Muscle of leg (tissue), 11 donors: Measurements from ENCODE around the gene TENM4. TPM values are rescaled to one million over a fixed set of nuclear protein-coding genes. Genes with fewer than 3 reads are reported as not detected.

Source experiments
- DNase-seq: peaks from one replicate; pipeline ENCODE4 v3.0.0; 2013
- H3K27ac ChIP-seq: one replicate; pipeline ENCODE4 v1.5.1; 2013; ENCODE audit warnings: mild to moderate bottlenecking, low read length, control low read depth
- H3K27me3 ChIP-seq: one replicate; pipeline ENCODE4 v1.6.1; 2013; ENCODE audit warnings: low read length; ENCODE audit not compliant: control insufficient read depth, insufficient read depth
- H3K36me3 ChIP-seq: one replicate; pipeline ENCODE4 v1.6.1; 2013; ENCODE audit warnings: low read length; ENCODE audit not compliant: control insufficient read depth, insufficient read depth
- H3K4me1 ChIP-seq: one replicate; pipeline ENCODE4 v1.6.1; 2013; ENCODE audit warnings: low read length; ENCODE audit not compliant: control insufficient read depth, insufficient read depth
- H3K4me3 ChIP-seq: one replicate; pipeline ENCODE4 v1.5.1; 2013; ENCODE audit warnings: low read length, control low read depth
- H3K9me3 ChIP-seq: replicated peaks from 2 replicates; pipeline ENCODE4 v1.6.1; 2013; ENCODE audit warnings: low read depth, low read length; ENCODE audit not compliant: control insufficient read depth
- WGBS: methylation state at CpG from one replicate; pipeline ENCODE4 v1.1.5; 2013; ENCODE audit warnings: missing lambda C conversion rate; ENCODE audit not compliant: insufficient coverage; 5-methylcytosine and 5-hydroxymethylcytosine counted together
- polyA plus RNA-seq, 8 donors: library from polyadenylated mRNA; unstranded; fragments of 120-200 nt; gene quantifications; one replicate each; pipeline versions ENCODE4 v1.2.1 to v1.2.3, GENCODE V29; 2013; ENCODE audit warnings: inconsistent platforms in 1 of 8, low replicate concordance in 1 of 8; ENCODE audit not compliant: insufficient read length in 8 of 8, insufficient read depth in 1 of 8
- total RNA-seq: library from RNA; stranded (reverse); fragments of 120-200 nt; gene quantifications from one replicate; pipeline ENCODE4 v1.2.4, GENCODE V29; 2013

The TENM4 gene
- total and polyA plus RNA-seq, 9 donors, result 4.6 to 13.8 (median 10.3) TPM

DNA sequence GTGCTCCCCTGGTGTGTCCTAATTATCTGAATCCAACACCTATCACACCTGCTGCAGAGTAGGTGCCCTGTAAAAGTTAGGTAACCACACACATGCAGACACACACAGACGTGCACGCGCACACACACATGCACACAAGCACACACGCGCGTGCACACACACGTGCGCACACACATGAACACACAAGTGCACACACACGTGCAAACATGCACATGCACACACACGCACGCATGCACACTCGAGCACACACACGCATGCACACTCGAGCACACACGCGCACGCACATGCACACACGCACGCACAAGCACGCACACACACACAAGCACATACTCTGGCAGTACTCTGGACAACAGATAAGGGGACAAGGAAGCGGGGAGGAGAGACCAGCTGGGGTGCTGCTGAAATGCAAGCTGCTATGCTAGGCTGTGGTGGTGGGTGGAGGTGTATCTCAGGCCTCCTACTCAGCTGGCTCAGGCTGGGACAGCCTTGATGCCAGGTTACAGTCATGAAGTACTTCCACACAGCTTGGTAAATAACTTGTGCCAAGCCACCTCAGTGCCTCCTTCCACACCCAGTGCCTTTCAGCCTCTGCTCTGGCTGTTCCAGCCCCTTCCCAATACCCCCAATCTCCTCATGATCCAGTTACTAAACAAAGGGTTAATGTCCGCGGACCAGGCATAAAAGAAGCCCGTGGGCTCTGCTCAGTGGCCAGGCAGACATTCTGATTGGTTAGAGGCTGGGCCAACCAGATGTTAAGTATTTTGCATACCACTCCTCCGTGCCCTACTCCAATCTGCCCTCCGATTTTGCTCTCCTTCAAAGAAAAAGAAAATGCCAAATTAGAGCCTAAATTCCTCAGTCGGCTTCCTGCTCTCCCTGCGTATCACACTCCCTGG lies 374.1 kb downstream of the TENM4 start:
- Histone ChIP-seq H3K4me1 (peaks cover 19% of the 10 kb centered on the region), H3K9me3 (no peaks in the 10 kb centered on the region), H3K4me3 (no peak overlapping the region), H3K27me3 (no peaks in the 10 kb centered on the region), H3K27ac (no peak overlapping the region), H3K36me3 (peaks cover 5% of the 10 kb centered on the region)
- WGBS, result 57% methylated on average over 14 of the region's 28 CpGs
- no peak for DNase-seq

DNA sequence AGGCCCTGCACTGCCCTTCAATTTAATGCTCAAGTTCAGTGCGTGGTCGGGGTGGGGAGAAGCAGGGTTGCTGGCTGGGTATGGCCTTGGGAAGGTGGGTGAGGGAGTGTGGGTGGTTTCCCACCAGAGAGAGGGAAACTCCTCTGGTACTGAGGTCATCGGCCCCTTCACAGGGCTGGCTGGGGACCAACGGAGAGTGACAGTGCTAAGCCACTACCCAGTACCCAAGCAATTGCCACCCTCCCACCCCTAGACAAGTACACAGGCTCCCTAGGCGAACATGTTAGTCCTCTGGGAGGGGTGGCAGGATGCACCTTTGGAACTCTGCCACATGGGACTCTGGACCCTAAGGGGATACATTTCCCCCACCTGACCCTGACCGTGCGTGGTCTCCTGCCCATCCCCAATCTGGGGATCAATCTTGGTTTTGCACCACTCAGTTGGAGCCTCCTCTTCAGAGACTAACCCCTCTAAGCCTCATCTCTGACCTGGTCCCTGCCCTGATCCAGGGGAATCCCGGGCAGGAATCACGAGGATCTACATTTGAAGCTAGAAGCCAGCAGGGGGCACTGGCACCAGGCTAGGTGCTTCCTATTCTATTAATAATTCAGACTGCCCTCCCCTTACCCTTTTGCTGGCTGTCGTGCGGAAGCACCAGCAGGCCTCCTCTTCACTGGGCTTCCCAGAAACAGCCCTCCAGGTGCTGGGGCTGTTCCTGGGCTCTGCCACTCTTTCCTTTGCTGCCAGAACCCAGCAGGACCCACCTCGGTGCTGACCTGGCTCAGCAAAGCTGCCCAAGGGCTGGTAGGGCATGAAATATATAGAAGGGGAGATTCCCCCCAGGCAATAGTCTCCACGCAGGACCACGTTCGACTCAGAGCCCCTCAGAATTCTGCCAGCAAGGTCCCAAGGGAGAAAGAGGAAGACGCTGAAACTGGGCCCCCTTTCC lies 377.7 kb downstream of the TENM4 start:
- Histone ChIP-seq H3K9me3 (no peaks in the 10 kb centered on the region), H3K27me3 (no peaks in the 10 kb centered on the region), H3K36me3 (peaks cover under 1% of the 10 kb centered on the region), H3K27ac (no peak overlapping the region), H3K4me3 (no peak overlapping the region), H3K4me1 (peaks cover 11% of the 10 kb centered on the region)
- 51% methylated on average over 5 of the region's 16 CpGs for WGBS
- DNase-seq, result no peak

DNA sequence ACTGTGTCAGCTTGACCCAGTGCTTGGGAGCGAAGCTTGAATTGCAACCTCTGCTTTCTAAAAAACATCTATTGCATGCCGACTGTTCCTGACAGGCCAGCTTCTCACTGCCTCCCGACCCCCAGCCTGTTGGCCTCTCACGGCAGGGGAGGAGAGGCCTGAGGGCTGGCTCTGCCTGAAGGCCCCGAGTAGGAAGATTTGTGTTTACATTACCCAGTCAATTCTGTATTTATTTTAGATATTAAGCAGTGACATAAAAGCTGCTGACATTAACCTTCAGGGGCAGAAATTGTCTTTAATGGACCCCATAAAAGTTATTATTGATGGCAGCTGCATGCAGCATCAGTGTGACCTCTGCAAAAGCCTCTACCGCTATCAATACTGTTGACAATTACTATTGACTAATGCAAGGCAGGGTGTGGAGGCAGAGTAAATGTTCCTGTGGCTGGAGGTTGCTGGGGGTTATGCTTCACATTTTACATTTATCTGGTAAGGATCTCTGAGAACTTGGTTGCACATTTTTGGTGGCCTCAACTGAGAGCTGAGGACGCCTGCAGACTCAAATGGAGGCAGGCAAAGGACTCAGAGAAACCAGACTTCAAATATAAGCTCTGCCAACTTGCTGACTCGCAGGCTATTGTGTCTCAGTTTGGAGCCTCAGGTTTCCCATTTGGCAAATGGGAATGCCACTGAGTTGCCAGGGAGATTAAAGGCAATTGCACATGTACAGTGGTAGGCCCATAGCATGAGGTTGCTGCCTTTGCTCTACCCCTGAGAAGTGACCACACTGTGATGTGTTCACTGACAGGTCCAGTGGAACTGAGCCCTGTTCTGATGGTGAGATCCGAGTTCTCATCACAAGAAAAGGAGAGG lies 380.5 kb downstream of the TENM4 start:
- 77% methylated on average over 3 of the region's 9 CpGs for WGBS
- no peak overlapping the region for H3K4me3 ChIP-seq
- DNase-seq, result no peak
- peaks cover 9% of the 10 kb centered on the region for H3K4me1 ChIP-seq
- no peaks in the 10 kb centered on the region for H3K36me3 ChIP-seq
- no peak overlapping the region for H3K27ac ChIP-seq
- H3K27me3 ChIP-seq, result peaks cover 2% of the 10 kb centered on the region
- H3K9me3 ChIP-seq, result no peaks in the 10 kb centered on the region

DNA sequence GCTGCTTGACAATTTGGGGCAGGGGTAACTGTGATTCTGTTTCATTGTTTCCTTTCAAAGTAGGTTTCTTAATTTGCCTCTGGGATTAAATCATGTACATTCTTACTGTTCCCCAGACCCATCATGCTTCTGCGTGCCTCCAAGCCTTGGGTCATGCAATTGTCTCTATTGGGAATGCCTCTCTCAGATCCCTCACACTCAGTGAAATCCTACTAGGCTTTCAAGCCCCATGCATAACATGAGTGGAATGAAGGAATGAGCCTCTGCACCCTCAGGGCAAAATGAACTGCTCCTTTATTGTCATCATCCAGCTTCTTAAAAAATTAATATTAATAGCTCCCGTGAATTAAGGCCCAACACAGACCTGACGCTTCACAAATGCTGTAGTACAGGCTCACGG lies 381.7 kb downstream of the TENM4 start:
- peaks cover 9% of the 10 kb centered on the region for H3K4me1 ChIP-seq
- no peak overlapping the region for H3K27ac ChIP-seq
- WGBS, result 100% methylated on average over 1 of the region's 4 CpGs
- DNase-seq, result no peak
- peaks cover 2% of the 10 kb centered on the region for H3K27me3 ChIP-seq
- H3K36me3 ChIP-seq, result no peaks in the 10 kb centered on the region
- no peak overlapping the region for H3K4me3 ChIP-seq
- H3K9me3 ChIP-seq, result no peaks in the 10 kb centered on the region

DNA sequence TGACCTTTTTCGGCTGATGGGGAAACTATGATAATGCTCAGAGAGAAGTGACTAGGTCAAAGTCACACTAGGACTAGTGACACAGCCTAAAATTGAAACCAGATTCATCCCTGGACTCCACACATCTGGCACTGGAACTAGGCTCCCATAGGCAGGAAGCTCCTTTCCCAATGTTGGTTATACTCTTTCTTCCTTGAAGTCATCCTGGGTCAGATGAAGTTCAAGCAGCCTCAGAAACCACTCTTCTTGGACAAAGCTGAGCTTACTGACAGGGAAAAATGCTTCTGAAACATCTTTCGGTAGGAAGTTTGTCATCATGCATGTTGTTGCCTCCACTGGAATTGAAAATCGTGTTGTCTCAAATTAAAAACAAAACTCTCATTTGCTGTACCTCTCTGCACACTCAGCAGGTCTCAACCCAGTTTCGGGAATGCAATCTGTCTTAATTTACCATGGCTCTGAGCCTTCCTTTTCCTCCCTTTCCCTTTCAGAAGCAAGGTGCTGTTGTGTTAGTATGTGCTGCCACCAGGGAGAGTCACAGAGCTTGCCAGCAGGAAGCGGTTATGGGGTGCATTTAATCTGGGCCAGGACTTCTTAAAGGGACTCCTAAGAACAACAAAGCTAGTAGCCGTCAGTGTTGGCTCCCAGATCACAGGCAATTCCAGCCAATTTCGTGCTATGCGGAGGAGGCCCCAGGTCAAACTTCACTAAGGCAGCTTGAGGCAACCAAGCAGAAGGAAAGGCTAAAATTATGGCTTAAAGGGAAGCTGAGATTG lies 384.8 kb downstream of the TENM4 start:
- H3K27ac ChIP-seq, result no peak overlapping the region
- no peaks in the 10 kb centered on the region for H3K9me3 ChIP-seq
- H3K36me3 ChIP-seq, result no peaks in the 10 kb centered on the region
- no peak overlapping the region for H3K4me3 ChIP-seq
- WGBS, result 37% methylated on average over 4 of the region's 8 CpGs
- H3K27me3 ChIP-seq, result peaks cover 2% of the 10 kb centered on the region
- peaks cover 11% of the 10 kb centered on the region for H3K4me1 ChIP-seq
- peak; percentile 81 for DNase-seq

DNA sequence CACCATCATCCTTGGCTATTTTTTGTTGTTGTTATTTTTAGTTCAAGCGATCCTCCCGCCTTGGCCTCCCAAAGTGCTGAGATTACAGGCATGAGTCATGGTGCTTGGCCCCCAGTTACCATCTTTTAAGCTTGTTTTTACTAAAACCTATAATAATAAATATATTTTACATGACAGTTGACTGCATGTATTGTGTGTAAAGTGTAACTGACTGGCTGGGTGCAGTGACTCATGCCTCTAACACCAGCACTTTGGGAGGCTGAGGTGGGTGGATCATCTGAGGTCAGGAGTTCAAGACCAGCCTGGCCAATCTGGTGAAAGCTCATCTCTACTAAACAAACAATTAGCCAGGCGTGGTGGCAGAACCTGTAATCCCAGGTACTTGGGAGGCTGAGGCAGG lies 386.2 kb downstream of the TENM4 start:
- WGBS, result no CpG with 5 or more reads among the region's 3 CpGs
- Histone ChIP-seq H3K9me3 (no peaks in the 10 kb centered on the region), H3K27ac (no peak overlapping the region), H3K4me3 (no peak overlapping the region), H3K27me3 (peaks cover 2% of the 10 kb centered on the region), H3K4me1 (peaks cover 23% of the 10 kb centered on the region), H3K36me3 (no peaks in the 10 kb centered on the region)
- DNase-seq, result no peak

DNA sequence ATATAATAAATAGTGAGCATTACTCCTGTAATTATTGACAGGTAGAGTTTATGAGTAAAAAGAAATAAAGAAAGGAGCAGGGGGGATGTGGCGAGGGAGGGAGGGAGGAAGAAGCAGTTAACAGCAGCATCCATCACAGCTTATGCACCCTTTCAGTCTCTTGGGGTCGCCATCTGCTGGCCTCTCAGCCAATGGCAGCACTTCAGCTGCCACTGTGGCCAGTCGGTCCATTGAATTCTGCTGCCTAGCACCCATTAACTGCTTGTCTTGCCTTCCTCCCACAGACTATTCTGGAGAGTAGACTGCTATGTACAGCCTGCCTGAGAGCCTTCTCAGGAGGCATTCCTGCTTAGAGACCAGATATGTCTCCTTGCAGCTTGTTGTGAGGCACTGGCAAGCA lies 388.3 kb downstream of the TENM4 start:
- Histone ChIP-seq H3K27ac (no peak overlapping the region), H3K4me3 (no peak overlapping the region), H3K36me3 (no peaks in the 10 kb centered on the region), H3K27me3 (peaks cover 2% of the 10 kb centered on the region), H3K9me3 (no peaks in the 10 kb centered on the region), H3K4me1 (peaks cover 24% of the 10 kb centered on the region)
- DNase-seq, result no peak
- WGBS, result 14% methylated on average over 1 of the region's 3 CpGs

DNA sequence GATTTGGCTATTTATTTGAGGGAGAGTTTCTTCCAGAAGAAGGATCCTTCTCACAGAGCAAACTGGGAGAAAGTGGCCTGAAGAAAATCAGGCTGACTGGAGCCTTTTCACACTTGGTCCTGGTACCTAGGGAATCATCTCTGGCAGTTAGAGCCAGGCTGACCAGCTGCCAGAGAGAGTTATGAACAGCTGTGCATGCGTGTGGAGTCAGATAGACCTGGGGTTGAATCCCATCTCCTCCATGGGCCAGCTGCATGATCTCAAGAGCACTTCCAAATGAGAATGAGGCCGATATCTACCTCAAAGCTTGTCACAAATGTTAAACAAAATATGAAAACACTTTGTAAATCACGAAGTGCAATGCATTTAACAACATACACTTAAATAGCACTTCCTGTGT lies 390.0 kb downstream of the TENM4 start:
- DNase-seq, result peak; percentile 94
- 33% methylated on average over 1 of the region's 3 CpGs for WGBS
- H3K36me3 ChIP-seq, result no peaks in the 10 kb centered on the region
- H3K9me3 ChIP-seq, result no peaks in the 10 kb centered on the region
- H3K27ac ChIP-seq, result no peak overlapping the region
- H3K4me3 ChIP-seq, result no peak overlapping the region
- H3K4me1 ChIP-seq, result peaks cover 28% of the 10 kb centered on the region
- H3K27me3 ChIP-seq, result no peaks in the 10 kb centered on the region

DNA sequence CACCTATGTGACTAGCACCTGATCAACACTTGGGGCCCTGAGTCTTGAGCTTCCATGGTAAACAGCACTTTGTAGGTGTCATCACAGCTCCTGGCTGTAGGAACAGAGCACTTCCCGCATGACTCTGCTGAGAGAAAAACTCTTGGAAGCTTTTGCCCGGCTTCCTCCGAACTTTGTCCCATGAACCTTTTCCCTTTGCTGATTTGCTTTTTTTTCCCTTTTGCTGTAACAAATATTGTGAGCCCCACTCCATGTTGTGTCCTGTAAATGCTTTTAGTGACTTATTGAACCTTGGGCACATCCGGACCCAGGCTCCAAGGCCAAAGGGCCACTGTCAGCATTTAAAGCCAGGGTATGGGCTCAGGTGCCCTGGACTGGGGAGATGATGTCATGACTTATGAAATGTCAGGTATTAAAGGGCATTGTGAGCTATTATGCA lies 391.1 kb downstream of the TENM4 start:
- H3K27me3 ChIP-seq, result no peaks in the 10 kb centered on the region
- H3K4me3 ChIP-seq, result no peak overlapping the region
- no peak for DNase-seq
- peaks cover 30% of the 10 kb centered on the region for H3K4me1 ChIP-seq
- WGBS, result 100% methylated on average over 3 of the region's 4 CpGs
- no peak overlapping the region for H3K27ac ChIP-seq
- H3K36me3 ChIP-seq, result no peaks in the 10 kb centered on the region
- no peaks in the 10 kb centered on the region for H3K9me3 ChIP-seq
